ENCODE results near the gene SULF2.

SULF2 gene

GRCh38 chr20:47765691-47766594 is 19.3 kb downstream of the SULF2 start:
- DNase-seq (ENCODE audit: low read depth), result no peak
- H3K4me3 ChIP-seq (ENCODE audit: low read depth, low read length), result no peak overlapping the region
- no peak for TF ChIP-seq CTCF (conservative IDR thresholded peaks at IDR 0.05; ENCODE audit: low read depth, low read length)

GRCh38 chr20:47765271-47765670 is 20.0 kb downstream of the SULF2 start:
- H3K4me3 ChIP-seq (ENCODE audit: low read depth, low read length), result no peak overlapping the region
- TF ChIP-seq CTCF (conservative IDR thresholded peaks at IDR 0.05; ENCODE audit: low read depth, low read length), result no peak
- no peak for DNase-seq (ENCODE audit: low read depth)

DNA sequence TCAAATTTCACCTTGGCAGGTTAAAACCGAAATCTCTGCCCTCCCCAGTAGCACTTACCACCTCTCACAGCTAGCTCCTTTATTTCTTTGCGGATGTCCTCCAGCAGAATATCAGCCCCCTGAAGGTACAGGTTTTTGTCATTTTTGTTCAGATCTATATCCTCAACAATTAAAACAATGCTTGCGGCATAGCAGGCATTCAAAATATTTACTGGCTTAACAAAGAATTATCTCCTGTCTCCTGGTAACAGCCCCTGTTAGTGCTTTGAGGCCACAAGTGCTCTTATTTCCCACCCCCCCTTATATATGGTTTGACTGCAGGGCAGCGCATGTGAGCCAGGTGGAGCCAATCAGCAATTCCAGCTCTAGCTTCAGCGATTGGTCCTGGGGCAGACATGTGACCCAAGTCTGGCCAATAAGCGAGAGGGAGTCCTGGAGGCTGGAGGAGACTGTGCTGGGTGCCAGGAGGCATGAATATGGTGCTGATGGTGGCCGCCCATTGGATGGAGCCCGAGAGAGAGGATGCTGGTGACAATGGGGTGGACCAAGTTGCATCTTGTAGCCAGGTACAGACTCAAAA is 21.0 kb downstream of the SULF2 start:
- DNase-seq (ENCODE audit: low read depth), result no peak
- TF ChIP-seq CTCF (conservative IDR thresholded peaks at IDR 0.05; ENCODE audit: low read depth, low read length), result no peak
- H3K4me3 ChIP-seq (ENCODE audit: low read depth, low read length), result no peak overlapping the region

DNA sequence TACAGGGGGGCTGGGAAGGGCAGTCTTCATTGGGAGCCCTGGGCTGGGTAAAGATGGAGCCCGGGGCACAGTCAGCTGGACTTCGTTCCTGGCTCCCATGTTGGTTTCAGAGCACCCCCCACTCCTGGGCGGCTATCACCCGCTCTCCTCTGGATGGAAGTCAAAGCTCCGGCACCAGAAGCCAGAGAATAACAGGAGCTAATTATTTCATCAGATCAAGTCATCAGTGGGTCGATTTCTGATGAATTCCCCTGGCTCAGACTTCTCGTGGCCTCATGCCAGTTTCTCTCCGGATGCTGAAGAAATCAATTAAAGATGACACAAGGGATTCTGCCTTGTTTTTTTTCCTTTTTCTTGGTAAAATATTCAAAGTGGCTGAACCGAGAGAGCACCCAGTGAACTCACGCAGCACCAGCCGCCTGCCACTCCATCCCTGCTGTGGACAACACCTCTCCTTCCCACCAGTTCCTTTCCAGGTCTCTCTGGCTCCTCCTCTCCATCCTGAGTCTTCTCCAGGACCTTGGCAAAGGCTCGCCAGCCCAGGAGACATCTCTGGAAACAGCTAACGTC is 22.5 kb downstream of the SULF2 start:
- no peak for TF ChIP-seq CTCF (conservative IDR thresholded peaks at IDR 0.05; ENCODE audit: low read depth, low read length)
- DNase-seq (ENCODE audit: low read depth), result no peak
- no peak overlapping the region for H3K4me3 ChIP-seq (ENCODE audit: low read depth, low read length)

DNA sequence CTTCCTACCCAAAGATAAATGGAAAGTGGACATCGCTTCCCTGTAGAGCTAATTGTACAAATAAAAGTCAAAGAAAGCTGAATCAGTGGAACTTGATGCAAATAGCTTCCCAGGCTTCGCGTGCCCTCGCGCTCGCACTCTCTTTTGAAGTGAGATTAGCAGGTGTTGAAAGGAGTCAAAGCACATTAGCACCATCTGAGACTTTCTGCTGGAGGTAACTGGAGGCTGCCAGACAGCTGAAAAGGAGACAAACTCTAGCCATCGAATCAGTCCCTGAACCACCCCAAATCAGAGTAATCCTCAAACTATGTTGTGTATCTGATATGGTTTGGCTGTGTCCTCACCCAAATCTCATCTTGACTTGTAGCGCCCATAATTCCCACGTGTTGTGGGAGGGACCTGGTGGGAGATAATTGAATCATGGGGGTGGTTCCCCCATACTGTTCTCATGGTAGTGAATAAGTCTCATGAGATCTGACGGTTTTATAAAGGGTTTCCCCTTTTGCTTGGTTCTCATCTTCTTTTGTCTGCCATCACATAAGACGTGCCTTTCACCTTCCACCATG is 23.7 kb downstream of the SULF2 start:
- no peak for DNase-seq (ENCODE audit: low read depth)
- TF ChIP-seq CTCF (conservative IDR thresholded peaks at IDR 0.05; ENCODE audit: low read depth, low read length), result no peak
- no peak overlapping the region for H3K4me3 ChIP-seq (ENCODE audit: low read depth, low read length)

GRCh38 chr20:47760686-47761481 is 24.4 kb downstream of the SULF2 start:
- DNase-seq (ENCODE audit: low read depth), result no peak
- H3K4me3 ChIP-seq (ENCODE audit: low read depth, low read length), result no peak overlapping the region
- no peak for TF ChIP-seq CTCF (conservative IDR thresholded peaks at IDR 0.05; ENCODE audit: low read depth, low read length)
